NB4 (cell line): ENCODE results near the gene PITPNB.

Experiments used
- DNase-seq: peaks from one replicate; pipeline ENCODE4 v3.0.0; 2010; ENCODE audit warnings: low read depth
- H3K4me3 ChIP-seq: one replicate; pipeline ENCODE4 v1.5.1; 2011; ENCODE audit warnings: mild to moderate bottlenecking, low read depth, low read length, moderate library complexity
- CTCF ChIP-seq: IDR thresholded peaks from one replicate; pipeline ENCODE4 v1.5.1; 2012; ENCODE audit warnings: low read depth, low read length
- MAX ChIP-seq: IDR thresholded peaks from 2 replicates; pipeline ENCODE4 v1.6.1; 2011; ENCODE audit warnings: low read depth, low read length
- MYC ChIP-seq: IDR thresholded peaks from 2 replicates; pipeline ENCODE4 v1.6.1; 2011; ENCODE audit warnings: low read depth, low read length
- POLR2A ChIP-seq: IDR thresholded peaks from 2 replicates; pipeline ENCODE4 v1.6.1; 2011; ENCODE audit warnings: mild to moderate bottlenecking; ENCODE audit not compliant: insufficient read length; ENCODE audit errors: extremely low read depth

PITPNB gene

GRCh38 chr22:27802346-27803073 lies 116.5 kb downstream of the PITPNB start:
- TF ChIP-seq MAX: no peak
- no peak for TF ChIP-seq MYC
- no peak for TF ChIP-seq CTCF
- no peak for TF ChIP-seq POLR2A
- no peak for DNase-seq
- H3K4me3 ChIP-seq: no peak overlapping the region
